ENCODE results near the gene CACNA1D. TPM values are rescaled to one million over a fixed set of nuclear protein-coding genes. Genes with fewer than 3 reads are reported as not detected.
A peak's percentile ranks its signal among the peaks of the same experiment; 100 is the strongest.

The CACNA1D gene
- total RNA-seq, 2 donors from 2014 or later = 0.68 to 1.5 TPM

- no peak overlapping the region for H3K4me3 ChIP-seq
- DNase-seq (ENCODE audit: low spot score) = no peak
- TF ChIP-seq, protein P1, sequence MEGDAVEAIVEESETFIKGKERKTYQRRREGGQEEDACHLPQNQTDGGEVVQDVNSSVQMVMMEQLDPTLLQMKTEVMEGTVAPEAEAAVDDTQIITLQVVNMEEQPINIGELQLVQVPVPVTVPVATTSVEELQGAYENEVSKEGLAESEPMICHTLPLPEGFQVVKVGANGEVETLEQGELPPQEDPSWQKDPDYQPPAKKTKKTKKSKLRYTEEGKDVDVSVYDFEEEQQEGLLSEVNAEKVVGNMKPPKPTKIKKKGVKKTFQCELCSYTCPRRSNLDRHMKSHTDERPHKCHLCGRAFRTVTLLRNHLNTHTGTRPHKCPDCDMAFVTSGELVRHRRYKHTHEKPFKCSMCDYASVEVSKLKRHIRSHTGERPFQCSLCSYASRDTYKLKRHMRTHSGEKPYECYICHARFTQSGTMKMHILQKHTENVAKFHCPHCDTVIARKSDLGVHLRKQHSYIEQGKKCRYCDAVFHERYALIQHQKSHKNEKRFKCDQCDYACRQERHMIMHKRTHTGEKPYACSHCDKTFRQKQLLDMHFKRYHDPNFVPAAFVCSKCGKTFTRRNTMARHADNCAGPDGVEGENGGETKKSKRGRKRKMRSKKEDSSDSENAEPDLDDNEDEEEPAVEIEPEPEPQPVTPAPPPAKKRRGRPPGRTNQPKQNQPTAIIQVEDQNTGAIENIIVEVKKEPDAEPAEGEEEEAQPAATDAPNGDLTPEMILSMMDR (IDR thresholded peaks at IDR 0.05) = no peak
- H3K27me3 ChIP-seq (replicated peaks; ENCODE audit: insufficient read depth) = no peaks in the 10 kb centered on the region
- H3K9me3 ChIP-seq = no peaks in the 10 kb centered on the region
- ATAC-seq (ENCODE audit: insufficient number of reproducible peaks, low FRiP score, low read depth) = no peak
- H3K4me1 ChIP-seq (ENCODE audit: control insufficient read depth in 1 of 2, low read depth in 2 of 2) = no peaks in the 10 kb centered on the region
- H3K36me3 ChIP-seq = no peaks in the 10 kb centered on the region
- no peak overlapping the region for H3K27ac ChIP-seq
These were observed 272.3 kb downstream of the CACNA1D start for GRCh38 chr3:53766706-53767105.

GRCh38 chr3:53768478-53769459 lies 274.4 kb downstream of the CACNA1D start:
- H3K36me3 ChIP-seq = no peaks in the 10 kb centered on the region
- TF ChIP-seq, protein P1 (IDR thresholded peaks at IDR 0.05) = no peak
- DNase-seq (ENCODE audit: low spot score) (no peak), ATAC-seq (ENCODE audit: insufficient number of reproducible peaks, low FRiP score, low read depth) (no peak)
- H3K27ac ChIP-seq = no peak overlapping the region
- H3K4me1 ChIP-seq (ENCODE audit: control insufficient read depth in 1 of 2, low read depth in 2 of 2) = peaks cover 10 to 13% of the 10 kb centered on the region in 2 donors
- H3K4me3 ChIP-seq = no peak overlapping the region
- H3K27me3 ChIP-seq (replicated peaks; ENCODE audit: insufficient read depth) = no peaks in the 10 kb centered on the region
- no peaks in the 10 kb centered on the region for H3K9me3 ChIP-seq

- TF ChIP-seq, protein P1 (IDR thresholded peaks at IDR 0.05) = no peak
- ATAC-seq (ENCODE audit: insufficient number of reproducible peaks, low FRiP score, low read depth) (no peak), DNase-seq (ENCODE audit: low spot score) (no peak)
- Histone ChIP-seq H3K27me3 (replicated peaks; ENCODE audit: insufficient read depth) (no peaks in the 10 kb centered on the region), H3K9me3 (no peaks in the 10 kb centered on the region), H3K4me3 (no peak overlapping the region), H3K36me3 (no peaks in the 10 kb centered on the region), H3K27ac (no peak overlapping the region), H3K4me1 (ENCODE audit: control insufficient read depth in 1 of 2, low read depth in 2 of 2) (peaks cover 23 to 42% of the 10 kb centered on the region in 2 donors)
These were observed 278.2 kb downstream of the CACNA1D start for GRCh38 chr3:53772562-53772961.

DNA sequence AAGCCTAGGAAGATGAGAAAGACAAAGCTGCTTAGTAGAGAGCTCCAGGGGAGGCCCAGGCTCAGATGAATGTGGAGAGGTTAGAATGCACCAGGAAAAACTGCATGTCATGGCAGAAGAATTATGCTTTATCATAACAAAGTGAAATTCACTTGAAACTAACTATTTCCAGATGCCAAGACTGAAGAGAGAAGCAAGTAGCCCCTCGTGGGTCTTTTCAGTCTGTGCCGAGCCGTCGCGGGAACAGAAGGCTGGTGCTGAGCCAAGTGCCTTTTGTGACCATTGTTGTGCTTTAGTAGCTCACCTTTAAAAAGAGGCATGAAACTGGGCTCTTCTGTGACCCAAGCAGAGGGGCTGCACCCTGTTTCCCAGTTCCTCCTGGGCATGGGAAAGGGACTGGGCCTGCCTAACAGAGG lies 278.6 kb downstream of the CACNA1D start:
- TF ChIP-seq, protein P1 (IDR thresholded peaks at IDR 0.05) = no peak
- DNase-seq (ENCODE audit: low spot score) (no peak), ATAC-seq (ENCODE audit: insufficient number of reproducible peaks, low FRiP score, low read depth) (no peak)
- no peak overlapping the region for H3K4me3 ChIP-seq
- no peaks in the 10 kb centered on the region for H3K36me3 ChIP-seq
- no peaks in the 10 kb centered on the region for H3K27me3 ChIP-seq (replicated peaks; ENCODE audit: insufficient read depth)
- H3K27ac ChIP-seq = peak overlapping the region in 1 of 2 donors; percentile 32
- H3K4me1 ChIP-seq (ENCODE audit: control insufficient read depth in 1 of 2, low read depth in 2 of 2) = peaks cover 23 to 44% of the 10 kb centered on the region in 2 donors
- H3K9me3 ChIP-seq = no peaks in the 10 kb centered on the region

GRCh38 chr3:53773611-53774368 lies 279.4 kb downstream of the CACNA1D start:
- peak overlapping the region; percentile 11 to 32 for H3K27ac ChIP-seq

More at GRCh38 chr3:53773611-53774368, 279.4 kb downstream of the CACNA1D start:
- H3K27me3 ChIP-seq (replicated peaks; ENCODE audit: insufficient read depth) = no peaks in the 10 kb centered on the region
- no peaks in the 10 kb centered on the region for H3K9me3 ChIP-seq
- H3K4me1 ChIP-seq (ENCODE audit: control insufficient read depth in 1 of 2, low read depth in 2 of 2) = peaks cover 23 to 44% of the 10 kb centered on the region in 2 donors
- DNase-seq (ENCODE audit: low spot score) = peak; percentile 17
- H3K36me3 ChIP-seq = no peaks in the 10 kb centered on the region
- no peak overlapping the region for H3K4me3 ChIP-seq
- TF ChIP-seq, protein P1 (IDR thresholded peaks at IDR 0.05) = no peak
- no peak for ATAC-seq (ENCODE audit: insufficient number of reproducible peaks, low FRiP score, low read depth)

Data from thoracic aorta (tissue), 2 donors.